ENCODE measurements around the gene G6PC1. TPM values are rescaled to one million over a fixed set of nuclear protein-coding genes. Genes with fewer than 3 reads are reported as not detected.

G6PC1 gene
- total RNA-seq, 4 donors from 2014 or later, result 0.06 TPM; not detected in 3

GRCh38 chr17:42886283-42887176, 14.1 kb upstream of the G6PC1 start:
- H3K9me3 ChIP-seq, result no peaks in the 10 kb centered on the region
- H3K4me1 ChIP-seq, result peaks cover 8 to 17% (median 11%) of the 10 kb centered on the region in 4 donors
- WGBS, result 47% methylated on average over 11 of the region's 15 CpGs
- no peak for DNase-seq (ENCODE audit: extremely low spot score)
- no peak for TF ChIP-seq POLR2A (IDR thresholded peaks at IDR 0.05; ENCODE audit: low read depth)
- no peak for TF ChIP-seq EP300 (IDR thresholded peaks at IDR 0.05)
- no peak for TF ChIP-seq CTCF (IDR thresholded peaks at IDR 0.05)
- no peak for TF ChIP-seq POLR2AphosphoS5 (IDR thresholded peaks at IDR 0.05)
- H3K27ac ChIP-seq (replicated peaks in 1 of 4), result no peak overlapping the region
- H3K27me3 ChIP-seq, result no peaks in the 10 kb centered on the region
- no peak overlapping the region for H3K4me3 ChIP-seq
- intact Hi-C loops (cut with DNase I), result no loop called here
- no peaks in the 10 kb centered on the region for H3K36me3 ChIP-seq

GRCh38 chr17:42889809-42890208, 10.8 kb upstream of the G6PC1 start:
- intact Hi-C loops (cut with DNase I), result no loop called here
- H3K9me3 ChIP-seq, result no peaks in the 10 kb centered on the region
- peaks cover 35 to 50% (median 44%) of the 10 kb centered on the region in 4 donors for H3K4me1 ChIP-seq
- 85% methylated on average over 7 of the region's 7 CpGs for WGBS
- no peak overlapping the region for H3K27ac ChIP-seq (replicated peaks in 1 of 4)
- H3K27me3 ChIP-seq, result no peaks in the 10 kb centered on the region
- no peak overlapping the region for H3K4me3 ChIP-seq
- no peak for TF ChIP-seq POLR2AphosphoS5 (IDR thresholded peaks at IDR 0.05)
- TF ChIP-seq POLR2A (IDR thresholded peaks at IDR 0.05; ENCODE audit: low read depth), result no peak
- no peak for TF ChIP-seq EP300 (IDR thresholded peaks at IDR 0.05)
- no peak for DNase-seq (ENCODE audit: extremely low spot score)
- H3K36me3 ChIP-seq, result no peaks in the 10 kb centered on the region

GRCh38 chr17:42891539-42892152, 9.0 kb upstream of the G6PC1 start:
- peak in 1 of 2 donors; percentile 66 for TF ChIP-seq POLR2AphosphoS5 (IDR thresholded peaks at IDR 0.05)
- no peak for TF ChIP-seq EP300 (IDR thresholded peaks at IDR 0.05)
- no peak for TF ChIP-seq CTCF (IDR thresholded peaks at IDR 0.05)
- TF ChIP-seq POLR2A (IDR thresholded peaks at IDR 0.05; ENCODE audit: low read depth), result no peak
- peak overlapping the region; percentile 79 to 85 (median 83) for H3K27ac ChIP-seq (replicated peaks in 1 of 4)
- H3K4me1 ChIP-seq, result peaks cover 36 to 55% (median 55%) of the 10 kb centered on the region in 4 donors
- DNase-seq (ENCODE audit: extremely low spot score), result peak; percentile 94
- no peaks in the 10 kb centered on the region for H3K27me3 ChIP-seq
- H3K9me3 ChIP-seq, result no peaks in the 10 kb centered on the region
- H3K36me3 ChIP-seq, result no peaks in the 10 kb centered on the region
- H3K4me3 ChIP-seq, result no peak overlapping the region
- intact Hi-C loops (cut with DNase I), result no loop called here
- 29% methylated on average over 10 of the region's 10 CpGs for WGBS

GRCh38 chr17:42893359-42893758, 7.2 kb upstream of the G6PC1 start:
- TF ChIP-seq POLR2AphosphoS5 (IDR thresholded peaks at IDR 0.05), result no peak
- TF ChIP-seq EP300 (IDR thresholded peaks at IDR 0.05), result no peak
- TF ChIP-seq POLR2A (IDR thresholded peaks at IDR 0.05; ENCODE audit: low read depth), result no peak
- no peak for TF ChIP-seq CTCF (IDR thresholded peaks at IDR 0.05)
- no peak for DNase-seq (ENCODE audit: extremely low spot score)
- intact Hi-C loops (cut with DNase I), result no loop called here
- no peaks in the 10 kb centered on the region for H3K36me3 ChIP-seq
- H3K27ac ChIP-seq (replicated peaks in 1 of 4), result peak overlapping the region; percentile 40 to 85 (median 64)
- no peak overlapping the region for H3K4me3 ChIP-seq
- 25% methylated on average over 4 of the region's 4 CpGs for WGBS
- H3K27me3 ChIP-seq, result no peaks in the 10 kb centered on the region
- peaks cover 36 to 54% (median 51%) of the 10 kb centered on the region in 4 donors for H3K4me1 ChIP-seq
- H3K9me3 ChIP-seq, result no peaks in the 10 kb centered on the region
